GM23338 (cell line): Measurements from ENCODE around the gene VSIG8.

ENCODE experiments used
- CREB1 ChIP-seq: fragments of 250-450 bp; sonication (Bioruptor Pico); IDR thresholded peaks from 2 replicates; pipeline ENCODE4 v1.5.0; 2020; ENCODE audit warnings: low read depth, mild to moderate bottlenecking, moderate library complexity
- CTCF ChIP-seq, 2 experiments: fragments of 200-600 bp in 1 of 2; sonication (generic) in 1 of 2; conservative IDR thresholded peaks; 2 replicates each; pipeline versions ENCODE4 v1.5.1 to v1.6.1; 2016 to 2017; ENCODE audit warnings: antibody characterized with exemption in 2 of 2, low read depth in 2 of 2, mild to moderate bottlenecking in 2 of 2, moderate library complexity in 1 of 2
- ETS1 ChIP-seq: IDR thresholded peaks from 2 replicates; pipeline ENCODE4 v1.6.1; 2016; ENCODE audit warnings: antibody characterized with exemption
- EZH2 ChIP-seq: fragments of 200-600 bp; sonication (generic); IDR thresholded peaks from one replicate; pipeline ENCODE4 v1.8.0; 2017; ENCODE audit warnings: antibody characterized with exemption, mild to moderate bottlenecking, low read depth; ENCODE audit not compliant: unreplicated experiment
- EZH2phosphoT487 ChIP-seq: fragments of 200-600 bp; sonication (generic); IDR thresholded peaks from one replicate; pipeline ENCODE4 v1.8.1; 2018; ENCODE audit warnings: antibody characterized with exemption; ENCODE audit not compliant: unreplicated experiment
- NANOG ChIP-seq: IDR thresholded peaks from 2 replicates; pipeline ENCODE4 v1.6.1; 2016; ENCODE audit warnings: antibody characterized with exemption, borderline replicate concordance
- POLR2AphosphoS5 ChIP-seq: IDR thresholded peaks from 2 replicates; pipeline ENCODE4 v1.6.1; 2016; ENCODE audit warnings: antibody characterized with exemption, low read depth
- REST ChIP-seq: IDR thresholded peaks from one replicate; pipeline ENCODE4 v1.6.1; 2018; ENCODE audit warnings: antibody characterized with exemption; ENCODE audit not compliant: unreplicated experiment
- STAT1 ChIP-seq: IDR thresholded peaks from one replicate; pipeline ENCODE4 v1.6.1; 2016; ENCODE audit warnings: antibody characterized with exemption; ENCODE audit not compliant: unreplicated experiment
- ZNF114 ChIP-seq: fragments of 250-450 bp; sonication (Bioruptor Pico); IDR thresholded peaks from 2 replicates; pipeline ENCODE4 v1.5.0; 2020; ENCODE audit warnings: mild to moderate bottlenecking, moderate library complexity
- ZNF331 ChIP-seq: fragments of 250-450 bp; sonication (Bioruptor Pico); IDR thresholded peaks from 2 replicates; pipeline ENCODE4 v1.5.0; 2020; ENCODE audit warnings: low read depth, mild to moderate bottlenecking, moderate library complexity
- ZNF462 ChIP-seq: fragments of 250-450 bp; sonication (Bioruptor Pico); IDR thresholded peaks from 2 replicates; pipeline ENCODE4 v1.5.0; 2020; ENCODE audit warnings: mild to moderate bottlenecking, moderate library complexity

GRCh38 chr1:159898527-159898926 lies 36.1 kb upstream of the VSIG8 start:
- TF ChIP-seq CTCF (conservative IDR thresholded peaks at IDR 0.05; ENCODE audit: low read depth in 2 of 2) (no peak), EZH2 (no peak), POLR2AphosphoS5 (no peak), EZH2phosphoT487 (no peak), CREB1 (no peak), REST (no peak), ZNF462 (CRISPR knock-in tag) (no peak), ETS1 (no peak), ZNF331 (CRISPR knock-in tag) (no peak), NANOG (no peak), ZNF114 (CRISPR knock-in tag) (no peak), STAT1 (no peak)
